ENCODE results near the gene PALLD.

PALLD gene

DNA sequence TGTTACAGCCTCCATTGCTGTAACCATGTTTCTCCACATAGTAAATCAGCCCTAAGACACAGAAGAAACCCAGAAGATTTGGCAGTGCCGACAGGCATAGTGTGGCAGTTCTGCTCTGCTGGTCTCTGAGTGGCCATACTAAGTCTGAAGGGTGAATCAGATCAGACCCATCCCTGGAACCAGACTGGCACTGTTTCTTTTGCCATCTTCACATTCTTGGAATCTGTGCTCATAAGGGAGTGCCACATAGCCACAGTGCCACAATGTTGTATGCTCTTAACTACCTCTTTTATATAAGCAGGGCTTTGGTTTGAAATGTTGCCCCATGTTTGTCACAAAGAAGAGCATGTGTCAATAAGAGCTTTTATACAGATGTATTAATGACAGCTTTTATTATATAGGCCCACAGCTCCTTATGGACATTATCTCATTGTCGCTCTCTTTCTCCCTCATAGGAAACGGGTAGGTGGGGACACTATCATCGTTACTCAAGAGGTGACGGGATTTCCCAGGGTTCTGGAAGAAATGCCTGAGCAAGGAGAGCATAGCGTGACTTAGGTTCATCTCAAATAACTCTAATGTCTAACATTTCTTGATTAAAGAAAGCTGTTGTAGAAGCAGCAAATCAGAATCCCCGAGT is 385.0 kb downstream of the PALLD start:
- no peak for TF ChIP-seq JUND (IDR thresholded peaks at IDR 0.05; ENCODE audit: low read depth)
- in situ Hi-C loops (cut with HindIII; ENCODE audit: low pct_unique_long_range_greater_than_20kb, low sequenced_read_pairs) = no loop called here
- no peak for DNase-seq (ENCODE audit: low read depth in 1 of 2, low spot score in 1 of 2)

DNA sequence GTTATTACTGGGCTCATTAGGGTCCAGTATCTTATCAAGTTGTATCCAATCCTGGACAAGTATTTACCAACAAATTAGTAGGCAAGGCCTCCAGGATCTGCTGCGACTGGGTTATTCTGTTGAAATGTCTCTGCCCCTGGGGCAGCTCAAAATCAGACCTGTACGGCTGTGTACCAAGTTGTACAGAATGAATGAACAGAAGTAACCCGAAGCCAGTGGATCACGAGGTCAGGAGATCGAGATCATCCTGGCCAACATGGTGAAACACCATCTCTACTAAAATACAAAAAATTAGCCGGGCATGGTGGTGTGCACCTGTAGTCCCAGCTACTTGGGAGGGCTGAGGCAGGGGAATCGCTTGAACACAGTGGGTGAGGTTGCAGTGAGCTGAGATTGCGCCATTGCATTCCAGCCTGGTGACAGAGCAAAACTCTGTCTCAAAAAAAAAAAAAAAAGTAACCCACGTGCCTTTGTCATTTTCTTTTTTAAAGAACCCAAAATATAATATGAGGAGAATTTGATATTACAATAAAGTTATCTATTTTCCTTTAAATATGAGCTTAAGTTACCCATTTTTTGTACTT is 385.9 kb downstream of the PALLD start:
- TF ChIP-seq JUND (IDR thresholded peaks at IDR 0.05; ENCODE audit: low read depth) = no peak
- DNase-seq (ENCODE audit: low read depth in 1 of 2, low spot score in 1 of 2) = no peak
- in situ Hi-C loops (cut with HindIII; ENCODE audit: low pct_unique_long_range_greater_than_20kb, low sequenced_read_pairs) = no loop called here

DNA sequence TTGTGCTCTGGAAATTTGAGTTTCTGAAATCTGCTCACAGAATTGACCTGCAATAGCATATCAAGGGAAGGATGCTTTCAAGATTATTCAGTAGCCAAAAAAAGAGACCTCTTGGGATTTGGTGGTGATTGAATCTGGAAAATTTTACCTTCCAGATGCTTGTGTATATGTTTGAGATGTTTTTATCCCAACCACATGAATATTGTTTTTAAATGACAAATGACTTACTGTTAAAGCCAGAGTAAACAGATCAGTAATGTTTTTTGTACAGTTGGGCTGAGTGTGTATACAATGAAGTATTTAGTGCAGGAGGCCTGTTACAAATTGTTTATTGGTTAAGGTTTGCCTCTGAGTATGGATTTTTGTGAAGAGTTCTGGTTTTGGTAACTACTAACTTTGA is 386.7 kb downstream of the PALLD start:
- in situ Hi-C loops (cut with HindIII; ENCODE audit: low pct_unique_long_range_greater_than_20kb, low sequenced_read_pairs) = no loop called here
- no peak for DNase-seq (ENCODE audit: low read depth in 1 of 2, low spot score in 1 of 2)
- no peak for TF ChIP-seq JUND (IDR thresholded peaks at IDR 0.05; ENCODE audit: low read depth)

DNA sequence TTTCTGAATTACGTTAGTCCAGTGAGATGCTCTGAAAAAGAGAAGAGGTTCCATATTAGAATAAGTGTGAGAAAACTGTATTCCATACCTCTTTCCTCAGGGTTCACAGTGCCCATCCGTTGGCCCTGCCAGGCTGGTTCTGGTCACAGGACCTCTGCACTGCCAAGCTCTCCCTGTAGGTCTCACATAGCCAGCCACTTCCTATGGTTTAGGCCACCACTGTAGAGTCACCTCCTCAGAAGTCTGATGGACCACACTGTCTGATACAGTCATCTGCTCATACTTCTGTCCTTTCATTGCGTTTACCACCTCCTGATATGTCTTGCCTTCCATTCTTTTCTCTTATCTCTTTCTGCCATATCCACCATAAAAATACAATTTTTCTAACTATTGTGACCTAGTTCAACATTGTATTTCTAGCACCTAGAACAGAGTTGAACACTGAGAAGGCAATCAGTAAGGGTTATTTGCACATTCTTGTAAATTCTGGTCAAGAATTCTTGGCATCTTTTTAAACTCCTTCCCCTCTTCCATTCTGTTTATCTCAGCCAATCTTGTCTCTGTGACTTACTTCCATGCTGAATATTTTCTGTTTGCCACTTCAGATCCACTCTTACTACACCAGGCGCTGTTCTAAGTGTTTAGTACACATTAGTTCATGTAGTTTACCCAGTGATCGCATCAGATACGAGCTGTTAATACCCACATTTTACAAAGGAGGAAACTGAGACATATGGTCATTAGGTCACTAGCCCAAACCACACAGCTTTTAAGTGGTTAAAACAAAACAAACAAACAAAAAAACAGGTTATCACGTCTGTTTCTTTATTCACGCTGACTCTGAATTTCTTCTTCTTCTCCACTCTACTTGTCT is 387.6 kb downstream of the PALLD start:
- in situ Hi-C loops (cut with HindIII; ENCODE audit: low pct_unique_long_range_greater_than_20kb, low sequenced_read_pairs) = no loop called here
- no peak for TF ChIP-seq JUND (IDR thresholded peaks at IDR 0.05; ENCODE audit: low read depth)
- no peak for DNase-seq (ENCODE audit: low read depth in 1 of 2, low spot score in 1 of 2)

DNA sequence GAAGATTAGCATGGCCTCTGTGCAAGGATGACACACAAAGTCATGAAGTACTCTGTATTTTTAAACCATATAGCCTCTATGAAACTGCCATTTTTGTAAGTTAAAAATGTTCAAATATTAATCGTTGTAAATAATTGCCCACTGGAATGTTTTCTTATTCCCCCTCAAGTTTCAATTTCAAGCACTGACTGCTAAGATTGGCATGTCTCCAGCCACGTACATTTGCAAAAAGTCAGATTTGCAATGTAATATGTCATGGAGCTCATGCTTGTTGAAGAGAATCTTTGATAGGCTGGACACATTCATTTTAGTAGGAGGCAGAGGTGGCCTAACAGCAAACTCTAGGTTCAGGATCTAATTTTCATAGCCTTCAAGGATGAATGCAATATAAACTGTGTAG is 388.5 kb downstream of the PALLD start:
- in situ Hi-C loops (cut with HindIII; ENCODE audit: low pct_unique_long_range_greater_than_20kb, low sequenced_read_pairs) = no loop called here
- no peak for DNase-seq (ENCODE audit: low read depth in 1 of 2, low spot score in 1 of 2)
- no peak for TF ChIP-seq JUND (IDR thresholded peaks at IDR 0.05; ENCODE audit: low read depth)

DNA sequence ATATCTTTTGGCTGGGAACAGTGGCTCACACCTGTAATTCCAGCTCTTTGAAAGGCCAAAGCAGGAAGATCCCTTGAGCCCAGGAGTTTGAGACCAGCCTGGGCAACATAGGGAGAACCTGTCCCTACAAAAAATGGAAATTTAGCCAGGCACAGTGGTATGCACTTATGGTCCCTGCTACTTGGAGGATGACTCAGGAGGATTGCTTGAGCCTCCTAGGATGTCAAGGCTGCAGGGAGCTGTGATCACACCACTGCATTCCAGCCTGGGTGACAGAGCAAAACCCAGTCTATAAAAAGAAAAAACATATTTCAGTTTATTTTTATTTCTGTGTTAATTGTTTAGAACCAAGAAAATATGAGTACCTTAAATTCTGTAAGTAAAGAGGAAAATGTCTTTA is 389.5 kb downstream of the PALLD start:
- in situ Hi-C loops (cut with HindIII; ENCODE audit: low pct_unique_long_range_greater_than_20kb, low sequenced_read_pairs) = no loop called here
- no peak for TF ChIP-seq JUND (IDR thresholded peaks at IDR 0.05; ENCODE audit: low read depth)
- DNase-seq (ENCODE audit: low read depth in 1 of 2, low spot score in 1 of 2) = no peak

DNA sequence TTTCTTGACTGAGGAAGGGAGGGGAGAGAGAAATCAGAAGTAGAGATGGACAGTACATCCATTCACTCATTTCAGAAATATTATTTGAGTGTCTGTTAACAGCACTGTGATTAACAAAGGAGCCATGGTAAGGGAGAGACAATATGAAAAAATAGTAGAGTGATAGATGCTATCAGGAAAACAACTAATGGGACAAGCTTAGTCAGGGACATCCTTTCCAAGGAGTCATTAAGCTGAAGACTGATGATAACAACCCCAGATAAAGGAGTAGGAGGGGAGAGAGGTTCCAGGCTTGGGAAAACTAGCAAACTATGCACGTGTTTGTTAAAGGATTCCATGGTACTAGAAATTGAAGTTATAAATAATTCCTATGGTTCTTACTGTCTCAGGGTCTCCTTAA is 391.0 kb downstream of the PALLD start:
- DNase-seq (ENCODE audit: low read depth in 1 of 2, low spot score in 1 of 2) = no peak
- in situ Hi-C loops (cut with HindIII; ENCODE audit: low pct_unique_long_range_greater_than_20kb, low sequenced_read_pairs) = no loop called here
- TF ChIP-seq JUND (IDR thresholded peaks at IDR 0.05; ENCODE audit: low read depth) = no peak

DNA sequence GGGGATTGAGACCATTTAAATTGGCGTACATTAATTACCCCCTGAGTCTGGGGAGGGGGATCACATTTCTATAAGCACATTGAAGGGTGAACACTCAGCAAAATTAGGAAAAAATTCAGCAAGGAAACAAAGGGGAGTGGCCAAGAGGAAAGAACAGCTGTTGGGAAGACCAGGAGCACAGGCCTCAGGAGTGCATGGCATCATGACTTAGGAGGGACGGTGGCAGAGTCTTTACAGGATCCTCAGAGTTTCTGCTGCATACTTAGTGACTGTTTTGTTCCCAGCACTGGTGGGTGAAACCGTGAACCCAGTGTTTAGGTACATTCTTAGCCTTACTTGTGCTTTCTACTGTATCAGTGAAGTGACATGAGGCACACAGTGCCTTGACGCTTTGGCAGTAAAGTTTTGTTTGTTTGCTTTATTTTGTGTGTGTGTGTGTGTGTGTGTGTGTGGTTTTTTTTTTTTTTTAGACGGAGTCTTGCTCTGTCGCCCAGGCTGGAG is 391.9 kb downstream of the PALLD start:
- in situ Hi-C loops (cut with HindIII; ENCODE audit: low pct_unique_long_range_greater_than_20kb, low sequenced_read_pairs) = no loop called here
- TF ChIP-seq JUND (IDR thresholded peaks at IDR 0.05; ENCODE audit: low read depth) = no peak
- no peak for DNase-seq (ENCODE audit: low read depth in 1 of 2, low spot score in 1 of 2)

- in situ Hi-C loops (cut with HindIII; ENCODE audit: low pct_unique_long_range_greater_than_20kb, low sequenced_read_pairs) = no loop called here
- no peak for TF ChIP-seq JUND (IDR thresholded peaks at IDR 0.05; ENCODE audit: low read depth)
- DNase-seq (ENCODE audit: low read depth in 1 of 2, low spot score in 1 of 2) = no peak
These were observed 394.2 kb downstream of the PALLD start for GRCh38 chr4:168891086-168891485.

DNA sequence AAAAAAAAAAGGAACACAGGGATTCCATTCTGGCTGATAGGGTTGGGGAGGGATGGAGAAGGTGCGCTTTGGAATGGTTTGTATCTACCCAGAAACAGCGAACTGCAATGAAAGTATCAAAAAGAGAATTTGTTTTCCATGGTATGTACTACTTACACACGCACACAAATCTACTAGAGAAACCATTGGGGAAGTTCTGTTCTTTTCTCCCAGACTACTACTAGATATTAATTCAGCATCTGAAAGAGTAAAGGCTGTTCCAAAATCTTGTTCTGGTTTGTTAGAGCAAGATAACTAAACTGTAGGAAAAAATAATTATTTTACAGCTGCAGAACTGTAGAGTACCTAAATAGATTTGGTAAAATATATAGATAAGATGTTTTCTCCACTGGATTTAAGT is 394.8 kb downstream of the PALLD start:
- TF ChIP-seq JUND (IDR thresholded peaks at IDR 0.05; ENCODE audit: low read depth) = no peak
- in situ Hi-C loops (cut with HindIII; ENCODE audit: low pct_unique_long_range_greater_than_20kb, low sequenced_read_pairs) = no loop called here
- no peak for DNase-seq (ENCODE audit: low read depth in 1 of 2, low spot score in 1 of 2)

- no peak for TF ChIP-seq JUND (IDR thresholded peaks at IDR 0.05; ENCODE audit: low read depth)
- in situ Hi-C loops (cut with HindIII; ENCODE audit: low pct_unique_long_range_greater_than_20kb, low sequenced_read_pairs) = no loop called here
- no peak for DNase-seq (ENCODE audit: low read depth in 1 of 2, low spot score in 1 of 2)
These were observed 395.6 kb downstream of the PALLD start for GRCh38 chr4:168892475-168892874.

- no peak for TF ChIP-seq JUND (IDR thresholded peaks at IDR 0.05; ENCODE audit: low read depth)
- in situ Hi-C loops (cut with HindIII; ENCODE audit: low pct_unique_long_range_greater_than_20kb, low sequenced_read_pairs) = no loop called here
These were observed 396.4 kb downstream of the PALLD start for GRCh38 chr4:168893205-168893604.

DNA sequence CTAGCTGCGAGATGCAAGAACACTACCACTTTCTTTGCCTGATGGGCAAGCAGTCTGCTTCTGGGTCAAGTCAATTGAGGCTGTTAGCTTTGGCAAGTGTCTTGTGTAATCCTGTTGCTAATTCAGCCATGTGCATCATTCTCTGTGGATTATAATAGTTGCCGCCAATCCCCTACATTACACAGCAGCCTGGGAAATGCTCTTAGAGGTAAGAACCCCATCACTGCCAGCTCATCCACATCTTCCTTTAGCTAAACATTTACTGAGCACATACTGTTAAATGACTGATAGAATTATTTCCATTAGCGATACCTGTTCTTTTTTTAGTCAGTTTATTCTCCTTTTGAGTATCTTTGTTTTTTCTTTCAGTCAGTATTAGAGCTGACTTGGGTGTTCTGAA is 397.0 kb downstream of the PALLD start:
- in situ Hi-C loops (cut with HindIII; ENCODE audit: low pct_unique_long_range_greater_than_20kb, low sequenced_read_pairs) = no loop called here

More at GRCh38 chr4:168893205-168893604, 396.4 kb downstream of the PALLD start:
- no peak for DNase-seq (ENCODE audit: low read depth in 1 of 2, low spot score in 1 of 2)

More for the DNA sequence above, 397.0 kb downstream of the PALLD start:
- DNase-seq (ENCODE audit: low read depth in 1 of 2, low spot score in 1 of 2) = no peak
- no peak for TF ChIP-seq JUND (IDR thresholded peaks at IDR 0.05; ENCODE audit: low read depth)
